T-helper 9 cell (primary cell): Measurements from ENCODE around the gene MRPL28.
"Not testable (repeated sequence)": the region's sequence is repeated elsewhere in the genome, so short reads cannot be mapped to it uniquely, and the experiment has no call there.

Experiments used
- DNase-seq: peaks from one replicate; pipeline ENCODE4 v3.0.0-alpha.2; 2020

Gene MRPL28

DNA sequence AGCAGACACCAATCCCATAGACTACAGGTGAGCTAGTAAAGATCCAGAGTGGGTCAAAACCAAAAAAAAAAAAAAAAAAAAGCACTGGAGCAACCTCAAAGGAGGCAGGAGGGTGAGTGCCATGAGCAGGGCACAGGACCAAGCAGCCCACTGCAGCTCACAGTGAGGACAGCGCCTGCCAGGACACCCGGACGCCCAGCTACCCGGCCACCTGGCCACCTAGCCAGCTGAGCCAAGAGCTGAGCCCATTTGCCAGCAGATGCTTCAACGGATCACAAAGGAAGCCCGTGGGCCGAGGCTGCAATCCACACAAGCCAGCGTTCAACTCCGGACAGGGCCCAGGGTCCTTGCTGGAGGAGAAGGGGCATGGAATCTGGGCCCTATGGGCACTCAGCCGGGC is 32.9 kb downstream of the MRPL28 start:
- DNase-seq = no peak

- no peak for DNase-seq
Observed at GRCh38 chr16:336269-336668, 34.1 kb downstream of the MRPL28 start.

- DNase-seq = not testable (repeated sequence)
Observed at GRCh38 chr16:334861-335632, 35.3 kb downstream of the MRPL28 start.

- DNase-seq = not testable (repeated sequence)
Observed at GRCh38 chr16:334164-334832, 36.0 kb downstream of the MRPL28 start.

- DNase-seq = no peak
Observed at GRCh38 chr16:333406-334094, 36.8 kb downstream of the MRPL28 start.

GRCh38 chr16:331181-331814 is 39.0 kb downstream of the MRPL28 start:
- not testable (repeated sequence) for DNase-seq

DNA sequence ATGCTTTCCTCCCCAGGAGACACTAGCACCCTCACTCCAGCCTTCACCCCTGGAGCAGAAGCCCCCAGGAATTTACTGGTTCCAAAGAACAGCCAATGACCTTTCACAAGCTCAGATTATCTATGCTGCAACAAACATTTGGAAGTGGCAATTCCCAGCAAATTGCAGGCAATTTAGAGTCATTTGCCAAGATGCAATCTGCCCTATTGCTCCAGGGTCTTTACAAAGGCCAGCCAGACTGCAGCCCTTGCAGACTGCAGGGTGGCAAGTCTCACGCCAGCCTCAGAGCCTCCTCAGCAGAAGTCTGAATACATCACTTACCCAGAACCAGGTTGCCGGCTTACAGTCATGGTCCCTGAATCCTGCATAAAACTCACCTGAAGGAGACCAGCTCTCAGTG is 39.6 kb downstream of the MRPL28 start:
- DNase-seq = no peak

- no peak for DNase-seq
Observed at GRCh38 chr16:325375-326145, 44.8 kb downstream of the MRPL28 start.

DNA sequence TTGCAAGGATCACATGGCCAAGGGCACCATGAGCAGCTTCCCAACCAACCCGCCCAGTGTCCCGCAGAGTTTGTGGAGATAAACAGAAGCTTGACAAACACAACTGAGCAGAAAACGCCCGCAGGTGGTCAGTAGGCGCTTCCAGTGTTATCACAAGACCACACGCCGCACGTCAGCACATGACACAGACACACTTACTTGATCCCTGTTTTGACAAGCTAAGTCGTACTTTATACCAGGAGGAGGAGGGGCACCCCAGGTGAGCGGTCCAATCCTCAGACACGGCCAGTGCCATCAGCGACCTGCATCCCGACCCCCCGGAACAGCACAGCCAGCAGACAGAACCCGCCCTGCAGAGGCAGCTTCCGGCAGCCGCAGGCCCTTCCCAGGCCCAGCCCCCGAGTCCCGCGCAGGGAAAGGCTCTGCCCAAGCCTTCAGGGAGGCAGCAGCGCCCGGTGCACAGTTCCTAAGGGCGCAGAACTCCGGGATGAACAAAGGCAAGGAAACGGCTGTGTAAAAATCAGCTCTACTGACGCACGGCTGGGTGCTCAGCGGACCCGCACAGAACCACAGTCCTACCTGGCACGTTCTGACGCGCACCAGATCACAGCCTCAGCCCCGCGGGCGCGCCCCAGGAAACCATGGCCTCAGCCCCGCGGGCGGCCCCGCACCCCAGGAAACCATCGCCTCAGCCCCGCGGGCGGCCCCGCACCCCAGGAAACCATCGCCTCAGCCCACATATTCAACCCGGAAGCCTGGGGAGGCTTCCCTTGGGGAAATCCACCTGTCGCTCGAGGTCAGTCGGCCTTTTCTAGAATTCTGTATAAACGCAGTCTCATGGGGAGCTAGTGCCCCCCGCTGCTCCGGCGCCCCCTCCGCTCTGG is 45.6 kb downstream of the MRPL28 start:
- DNase-seq = peak; percentile 75

DNA sequence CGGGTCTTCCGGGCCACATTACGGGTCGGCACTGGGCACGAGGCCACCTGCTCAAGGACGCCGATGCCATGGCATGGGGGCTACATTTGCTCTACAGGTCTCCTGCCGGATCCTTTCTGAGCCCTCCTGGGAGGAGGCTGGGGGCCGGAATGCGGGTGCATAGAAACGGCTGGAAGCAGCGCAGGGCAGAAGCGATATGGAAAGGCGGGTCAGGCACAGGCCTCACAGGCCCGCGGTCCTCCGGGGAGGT is 46.2 kb downstream of the MRPL28 start:
- no peak for DNase-seq

DNA sequence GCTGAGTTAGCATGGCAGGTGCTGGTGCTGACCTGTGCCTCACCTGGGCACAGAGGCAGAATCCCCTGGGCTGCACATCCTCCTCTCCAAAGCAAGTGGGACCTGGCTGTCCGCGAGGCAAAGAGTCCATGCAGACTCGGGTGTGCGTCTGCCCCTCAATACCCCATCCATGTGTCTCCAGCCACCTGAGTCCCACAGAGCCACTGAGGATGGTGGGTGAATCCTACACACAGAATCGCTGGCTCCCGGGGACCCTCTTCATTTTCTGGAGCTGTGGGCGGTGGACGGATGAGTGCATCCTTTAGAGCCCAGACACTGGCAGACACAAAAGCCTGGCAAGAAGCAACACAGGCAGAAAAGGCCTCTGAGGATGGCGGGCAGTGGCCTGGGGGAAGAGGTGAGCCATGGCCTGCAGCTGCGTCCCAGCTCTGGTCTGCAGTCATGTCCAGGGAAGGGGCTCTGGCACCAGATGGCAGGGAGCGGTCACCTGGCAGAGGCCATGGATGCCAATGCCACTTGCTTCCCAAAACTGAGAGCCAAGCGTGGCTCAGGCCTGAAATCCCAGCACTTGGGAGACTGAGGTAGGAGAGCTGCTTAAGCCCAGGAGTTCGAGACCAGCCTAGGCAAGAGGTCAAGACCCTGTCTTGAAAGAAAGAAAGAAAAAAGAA is 47.7 kb downstream of the MRPL28 start:
- DNase-seq = no peak

DNA sequence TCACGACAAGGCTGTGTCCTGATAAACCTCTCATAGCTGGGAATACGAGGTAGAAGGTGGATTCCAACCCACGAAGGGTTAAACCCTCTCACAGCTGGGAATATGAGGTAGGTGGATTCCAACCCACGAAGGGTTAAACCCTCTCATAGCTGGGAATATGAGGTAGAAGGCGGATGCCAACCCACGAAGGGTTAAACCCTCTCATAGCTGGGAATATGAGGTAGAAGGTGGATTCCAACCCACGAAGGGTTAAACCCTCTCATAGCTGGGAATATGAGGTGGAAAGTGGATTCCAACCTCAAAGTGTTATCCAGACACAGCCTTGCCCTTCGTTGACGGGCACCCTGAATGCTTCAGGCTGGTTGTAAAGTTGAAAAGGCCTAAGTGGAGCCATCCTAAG is 48.8 kb downstream of the MRPL28 start:
- DNase-seq = no peak

- no peak for DNase-seq
Observed at GRCh38 chr16:320206-320605, 50.1 kb downstream of the MRPL28 start.

DNA sequence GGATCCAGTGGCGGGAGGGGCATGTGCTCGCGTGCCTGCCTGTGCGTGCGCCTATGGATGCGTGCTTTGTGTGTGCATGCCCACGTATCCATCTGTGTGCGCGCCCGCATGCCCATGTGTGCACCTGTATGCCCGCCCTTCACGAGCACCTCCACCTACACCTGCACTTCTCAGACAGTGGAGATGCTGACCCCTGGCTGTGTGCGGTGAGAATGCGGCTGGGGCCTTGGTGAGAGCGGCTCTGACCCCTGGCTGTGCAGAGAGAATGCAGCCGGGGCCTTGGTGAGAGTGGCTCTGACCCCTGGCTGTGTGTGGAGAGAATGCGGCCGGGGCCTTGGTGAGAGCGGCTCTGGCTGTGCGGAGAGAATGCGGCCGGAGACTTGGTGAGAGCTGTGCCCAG is 51.7 kb downstream of the MRPL28 start:
- no peak for DNase-seq

- no peak for DNase-seq
Observed at GRCh38 chr16:317583-317982, 52.8 kb downstream of the MRPL28 start.
